Measurements from ENCODE around the gene ABCC1. TPM values are rescaled to one million over a fixed set of nuclear protein-coding genes. Genes with fewer than 3 reads are reported as not detected.
"Not testable (repeated sequence)": the region's sequence is repeated elsewhere in the genome, so short reads cannot be mapped to it uniquely, and the experiment has no call there.

Gene ABCC1
- total RNA-seq, 6 donors from 2014 or later: 35.4 to 106 (median 44.8) TPM

DNA sequence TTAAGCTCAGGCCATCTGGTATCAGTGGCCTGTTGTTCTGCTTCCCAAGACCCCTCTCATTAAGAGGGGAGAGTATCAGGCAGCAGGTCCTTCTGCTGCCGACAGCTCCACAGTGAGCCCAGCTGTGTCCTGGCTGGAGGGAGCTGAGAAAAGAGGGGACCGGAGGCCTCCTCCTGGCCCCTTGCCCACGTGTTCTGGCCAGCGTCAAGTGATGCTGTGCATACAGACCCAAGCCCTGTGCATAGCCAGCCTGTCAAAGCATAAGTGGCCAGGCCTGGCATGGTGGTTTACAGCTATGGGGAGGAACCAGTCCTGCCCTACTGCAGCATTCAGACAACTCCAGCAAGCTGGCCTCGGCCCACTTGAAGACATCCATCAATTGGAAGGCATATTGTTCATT is 225.9 kb downstream of the ABCC1 start:
- no peak overlapping the region for H3K4me3 ChIP-seq
- DNase-seq: no peak
- no peak for ATAC-seq (ENCODE audit: low FRiP score in 2 of 2)
- WGBS, 2 donors: 76 to 89% methylated on average over 1 to 2 of the region's 5 CpGs
- TF ChIP-seq, protein P1, sequence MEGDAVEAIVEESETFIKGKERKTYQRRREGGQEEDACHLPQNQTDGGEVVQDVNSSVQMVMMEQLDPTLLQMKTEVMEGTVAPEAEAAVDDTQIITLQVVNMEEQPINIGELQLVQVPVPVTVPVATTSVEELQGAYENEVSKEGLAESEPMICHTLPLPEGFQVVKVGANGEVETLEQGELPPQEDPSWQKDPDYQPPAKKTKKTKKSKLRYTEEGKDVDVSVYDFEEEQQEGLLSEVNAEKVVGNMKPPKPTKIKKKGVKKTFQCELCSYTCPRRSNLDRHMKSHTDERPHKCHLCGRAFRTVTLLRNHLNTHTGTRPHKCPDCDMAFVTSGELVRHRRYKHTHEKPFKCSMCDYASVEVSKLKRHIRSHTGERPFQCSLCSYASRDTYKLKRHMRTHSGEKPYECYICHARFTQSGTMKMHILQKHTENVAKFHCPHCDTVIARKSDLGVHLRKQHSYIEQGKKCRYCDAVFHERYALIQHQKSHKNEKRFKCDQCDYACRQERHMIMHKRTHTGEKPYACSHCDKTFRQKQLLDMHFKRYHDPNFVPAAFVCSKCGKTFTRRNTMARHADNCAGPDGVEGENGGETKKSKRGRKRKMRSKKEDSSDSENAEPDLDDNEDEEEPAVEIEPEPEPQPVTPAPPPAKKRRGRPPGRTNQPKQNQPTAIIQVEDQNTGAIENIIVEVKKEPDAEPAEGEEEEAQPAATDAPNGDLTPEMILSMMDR (IDR thresholded peaks at IDR 0.05): no peak
- no peak for TF ChIP-seq POLR2AphosphoS5 (IDR thresholded peaks at IDR 0.05)
- no peak for TF ChIP-seq EP300 (IDR thresholded peaks at IDR 0.05)
- no peak for TF ChIP-seq POLR2A (IDR thresholded peaks at IDR 0.05)
- no peaks in the 10 kb centered on the region for H3K4me1 ChIP-seq
- H3K27me3 ChIP-seq: no peaks in the 10 kb centered on the region
- no peaks in the 10 kb centered on the region for H3K9me3 ChIP-seq
- peaks cover 0 to 42% (median 15%) of the 10 kb centered on the region in 4 donors for H3K36me3 ChIP-seq
- no peak overlapping the region for H3K27ac ChIP-seq

DNA sequence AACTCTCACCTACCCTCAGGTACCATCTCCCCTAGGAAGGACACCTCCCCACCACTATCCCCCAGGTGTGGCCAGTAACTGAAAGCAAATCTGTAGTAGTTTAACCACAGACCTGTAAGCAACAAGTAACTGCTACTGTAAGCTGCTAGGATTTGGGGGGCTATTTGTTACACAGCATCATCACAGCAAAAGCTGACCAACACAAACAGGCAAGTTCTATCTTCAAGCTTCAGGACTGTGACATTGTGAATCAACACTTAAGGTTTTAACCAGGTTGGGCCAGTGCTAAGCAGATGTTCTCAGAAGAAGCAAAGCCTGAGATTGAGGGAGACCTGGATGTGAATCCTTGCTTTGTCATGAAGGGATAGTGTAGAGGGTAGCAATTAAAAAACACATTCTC is 226.9 kb downstream of the ABCC1 start:
- no peak for DNase-seq
- Histone ChIP-seq H3K4me3 (no peak overlapping the region), H3K9me3 (no peaks in the 10 kb centered on the region), H3K4me1 (no peaks in the 10 kb centered on the region), H3K36me3 (peaks cover 0 to 38% (median 15%) of the 10 kb centered on the region in 4 donors), H3K27ac (no peak overlapping the region), H3K27me3 (no peaks in the 10 kb centered on the region)
- no peak for TF ChIP-seq EP300 (IDR thresholded peaks at IDR 0.05)
- no peak for TF ChIP-seq POLR2AphosphoS5 (IDR thresholded peaks at IDR 0.05)
- TF ChIP-seq, protein P1 (IDR thresholded peaks at IDR 0.05): no peak
- TF ChIP-seq POLR2A (IDR thresholded peaks at IDR 0.05): no peak
- no peak for ATAC-seq (ENCODE audit: low FRiP score in 2 of 2)

DNA sequence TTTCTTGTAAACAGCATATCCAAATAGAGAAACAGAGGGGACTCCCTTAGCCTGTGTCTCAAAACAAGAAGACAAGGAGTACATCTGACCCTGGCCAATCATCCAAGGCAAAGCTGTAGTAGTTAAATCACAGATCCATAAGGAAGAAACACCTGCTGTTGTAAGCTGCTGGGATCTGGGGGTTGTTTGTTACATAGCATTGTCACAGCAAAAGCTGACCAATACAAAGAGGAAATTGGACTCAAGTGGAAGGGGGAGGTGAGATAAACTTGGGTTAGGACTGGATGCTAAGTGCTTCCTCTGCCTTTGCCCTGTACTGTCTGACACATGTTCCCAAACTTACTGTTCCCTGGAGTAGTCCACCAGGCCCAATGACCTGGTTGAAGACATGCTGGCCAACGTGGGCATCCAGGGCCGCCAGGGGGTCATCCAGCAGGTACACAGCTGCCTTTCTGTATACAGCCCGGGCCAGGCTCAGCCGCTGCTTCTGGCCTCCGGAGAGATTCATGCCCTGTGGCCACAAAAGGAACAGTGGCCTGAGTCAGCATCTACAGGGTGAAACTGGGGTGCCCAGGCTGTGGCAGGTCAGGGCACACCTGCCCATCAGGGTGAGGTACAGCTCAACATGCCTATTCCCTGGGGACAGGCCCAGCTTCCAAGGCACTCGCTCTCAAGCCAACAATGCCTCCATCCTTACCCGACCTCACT is 229.2 kb downstream of the ABCC1 start:
- ATAC-seq (ENCODE audit: low FRiP score in 2 of 2) (peak in 1 of 2 donors; percentile 17), DNase-seq (no peak)
- WGBS, 2 donors: 88 to 95% methylated on average over 2 to 7 of the region's 7 CpGs
- TF ChIP-seq, protein P1 (IDR thresholded peaks at IDR 0.05): no peak
- TF ChIP-seq POLR2AphosphoS5 (IDR thresholded peaks at IDR 0.05) (no peak), POLR2A (IDR thresholded peaks at IDR 0.05) (no peak), EP300 (IDR thresholded peaks at IDR 0.05) (no peak)
- H3K4me3 ChIP-seq: no peak overlapping the region
- no peaks in the 10 kb centered on the region for H3K9me3 ChIP-seq
- no peaks in the 10 kb centered on the region for H3K27me3 ChIP-seq
- peaks cover 0 to 38% (median 14%) of the 10 kb centered on the region in 4 donors for H3K36me3 ChIP-seq
- no peaks in the 10 kb centered on the region for H3K4me1 ChIP-seq
- no peak overlapping the region for H3K27ac ChIP-seq

DNA sequence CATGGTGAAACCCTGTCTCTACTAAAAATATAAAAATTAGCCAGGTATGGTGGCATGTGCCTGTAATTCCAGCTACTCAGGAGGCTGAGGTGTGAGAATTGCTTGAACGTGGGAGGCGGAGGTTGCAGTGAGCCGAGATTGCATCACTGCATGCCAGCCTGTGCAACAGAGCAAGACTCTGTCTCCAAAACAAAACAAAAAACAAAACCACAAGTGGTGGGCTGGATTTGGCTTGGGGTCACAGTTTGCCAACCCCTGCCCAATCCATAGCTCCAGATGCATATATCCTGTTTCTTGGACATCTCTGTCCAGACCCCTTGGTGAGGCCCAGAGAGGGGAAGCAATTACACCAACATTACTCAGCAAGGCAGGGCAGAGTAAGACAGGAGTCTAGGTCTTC is 232.3 kb downstream of the ABCC1 start:
- H3K27me3 ChIP-seq; H3K4me3 ChIP-seq; ATAC-seq (ENCODE audit: low FRiP score in 2 of 2); H3K9me3 ChIP-seq; H3K27ac ChIP-seq; DNase-seq; H3K4me1 ChIP-seq: not testable (repeated sequence)
- WGBS, 2 donors: 86 to 89% methylated on average over 3 of the region's 3 CpGs
- H3K36me3 ChIP-seq: peaks cover 3 to 29% (median 13%) of the 10 kb centered on the region in 4 donors

DNA sequence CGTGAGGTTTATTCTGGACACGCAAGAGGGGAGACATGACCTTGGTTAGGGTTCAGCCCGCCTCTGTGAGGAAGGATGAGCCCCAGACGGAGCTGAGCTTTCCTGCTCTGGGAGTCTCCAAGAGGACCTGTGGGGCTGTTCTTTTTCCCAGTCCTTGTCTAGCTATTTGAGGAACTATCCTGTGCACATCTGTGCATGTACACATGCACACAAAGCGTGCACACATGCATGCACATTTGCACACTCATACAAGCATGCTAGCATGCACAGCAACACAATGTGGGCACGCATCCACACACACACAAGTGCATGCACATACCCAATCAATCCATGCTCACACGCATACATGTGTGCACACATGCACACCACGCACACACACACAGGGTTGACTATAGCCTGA is 233.5 kb downstream of the ABCC1 start:
- WGBS, 2 donors: 83 to 92% methylated on average over 4 to 8 of the region's 8 CpGs
- no peaks in the 10 kb centered on the region for H3K9me3 ChIP-seq
- no peak overlapping the region for H3K27ac ChIP-seq
- no peak for DNase-seq
- H3K4me1 ChIP-seq: no peaks in the 10 kb centered on the region
- peaks cover 3 to 26% (median 9%) of the 10 kb centered on the region in 4 donors for H3K36me3 ChIP-seq
- H3K4me3 ChIP-seq: no peak overlapping the region
- no peak for ATAC-seq (ENCODE audit: low FRiP score in 2 of 2)
- no peaks in the 10 kb centered on the region for H3K27me3 ChIP-seq
- TF ChIP-seq POLR2AphosphoS5 (IDR thresholded peaks at IDR 0.05): no peak
- TF ChIP-seq, protein P1 (IDR thresholded peaks at IDR 0.05): no peak
- TF ChIP-seq EP300 (IDR thresholded peaks at IDR 0.05): no peak
- TF ChIP-seq POLR2A (IDR thresholded peaks at IDR 0.05): no peak
